Muscle of arm (tissue), 14 donors: Measurements from ENCODE around the gene KCNK6. TPM values are rescaled to one million over a fixed set of nuclear protein-coding genes. Genes with fewer than 3 reads are reported as not detected.

Experiments
- DNase-seq: peaks from one replicate; pipeline ENCODE4 v3.0.0-alpha.2; 2013
- long read RNA-seq, 11 donors: transcript quantifications; one replicate each; lab custom pipeline, GENCODE V29; 2026
- polyA plus RNA-seq, 12 donors: library from polyadenylated mRNA; unstranded; fragments of 120-200 nt; gene quantifications; one replicate each; pipeline ENCODE4 v1.2.1, GENCODE V29; 2013; ENCODE audit not compliant: insufficient read length in 12 of 12

Gene KCNK6
- polyA plus RNA-seq, result 1 to 10 TPM in 11 of 12 donors, not detected in 1; 1.7 to 5.3 (median 2.4) TPM
- long read RNA-seq, donor 1, full-length matches to known transcripts, result 4 of 4 reads
- long read RNA-seq, donor 1, partial matches to known transcripts, result 0 of 4 reads
- long read RNA-seq, donor 1, other reads (novel, unspliced or antisense), result 0 of 4 reads
- long read RNA-seq, donor 2, full-length matches to known transcripts, result 1 of 1 reads
- long read RNA-seq, donor 2, partial matches to known transcripts, result 0 of 1 reads
- long read RNA-seq, donor 2, other reads (novel, unspliced or antisense), result 0 of 1 reads
- long read RNA-seq, donor 3, full-length matches to known transcripts, result 1 of 1 reads
- long read RNA-seq, donor 3, partial matches to known transcripts, result 0 of 1 reads
- long read RNA-seq, donor 3, other reads (novel, unspliced or antisense), result 0 of 1 reads
- long read RNA-seq, donor 4, full-length matches to known transcripts, result 1 of 1 reads
- long read RNA-seq, donor 4, partial matches to known transcripts, result 0 of 1 reads
- long read RNA-seq, donor 4, other reads (novel, unspliced or antisense), result 0 of 1 reads
- long read RNA-seq, donor 5, full-length matches to known transcripts, result 3 of 3 reads
- long read RNA-seq, donor 5, partial matches to known transcripts, result 0 of 3 reads
- long read RNA-seq, donor 5, other reads (novel, unspliced or antisense), result 0 of 3 reads
- long read RNA-seq, donor 6, full-length matches to known transcripts, result 1 of 1 reads
- long read RNA-seq, donor 6, partial matches to known transcripts, result 0 of 1 reads
- long read RNA-seq, donor 6, other reads (novel, unspliced or antisense), result 0 of 1 reads
- long read RNA-seq, donor 7, partial matches to known transcripts, result 0 of 1 reads
- long read RNA-seq, donor 7, other reads (novel, unspliced or antisense), result 0 of 1 reads
- long read RNA-seq, donor 8, full-length matches to known transcripts, result 1 of 1 reads
- long read RNA-seq, donor 8, partial matches to known transcripts, result 0 of 1 reads
- long read RNA-seq, donor 8, other reads (novel, unspliced or antisense), result 0 of 1 reads
- long read RNA-seq, donor 9, full-length matches to known transcripts, result 1 of 1 reads
- long read RNA-seq, donor 9, partial matches to known transcripts, result 0 of 1 reads
- long read RNA-seq, donor 9, other reads (novel, unspliced or antisense), result 0 of 1 reads
- long read RNA-seq, donor 10, full-length matches to known transcripts, result 1 of 1 reads
- long read RNA-seq, donor 10, partial matches to known transcripts, result 0 of 1 reads
- long read RNA-seq, donor 10, other reads (novel, unspliced or antisense), result 0 of 1 reads
- long read RNA-seq, donor 11, full-length matches to known transcripts, result 1 of 1 reads
- long read RNA-seq, donor 11, partial matches to known transcripts, result 0 of 1 reads
- long read RNA-seq, donor 11, other reads (novel, unspliced or antisense), result 0 of 1 reads

GRCh38 chr19:38319421-38320258 is at the start of gene KCNK6:
Gene KCNK6, plus strand, starts transcription at chr19:38319845. Its CDS starts 106 bp downstream, at chr19:38319951.
- peak; percentile 42 for DNase-seq

- DNase-seq, result no peak
Observed at GRCh38 chr19:38270587-38271167, 49.0 kb upstream of the KCNK6 start.

- DNase-seq, result no peak
Observed at GRCh38 chr19:38273499-38273898, 46.1 kb upstream of the KCNK6 start.

- DNase-seq, result no peak
Observed at GRCh38 chr19:38274739-38275138, 44.9 kb upstream of the KCNK6 start.

- DNase-seq, result no peak
Observed at GRCh38 chr19:38276942-38277517, 42.6 kb upstream of the KCNK6 start.

- no peak for DNase-seq
Observed at GRCh38 chr19:38277549-38277948, 42.1 kb upstream of the KCNK6 start.

GRCh38 chr19:38277969-38278680 is 41.5 kb upstream of the KCNK6 start:
- DNase-seq, result no peak

GRCh38 chr19:38278751-38279150 is 40.9 kb upstream of the KCNK6 start:
- DNase-seq, result no peak

- DNase-seq, result no peak
Observed at GRCh38 chr19:38280030-38280921, 39.4 kb upstream of the KCNK6 start.

GRCh38 chr19:38281811-38282566 is 37.7 kb upstream of the KCNK6 start:
- DNase-seq, result no peak

- no peak for DNase-seq
Observed at GRCh38 chr19:38283271-38283670, 36.4 kb upstream of the KCNK6 start.

GRCh38 chr19:38284422-38284821 is 35.2 kb upstream of the KCNK6 start:
- no peak for DNase-seq

GRCh38 chr19:38285567-38285966 is 34.1 kb upstream of the KCNK6 start:
- DNase-seq, result no peak

- DNase-seq, result no peak
Observed at GRCh38 chr19:38287604-38288003, 32.0 kb upstream of the KCNK6 start.

GRCh38 chr19:38288123-38288855 is 31.4 kb upstream of the KCNK6 start:
- DNase-seq, result no peak

GRCh38 chr19:38289955-38290354 is 29.7 kb upstream of the KCNK6 start:
- DNase-seq, result no peak
